Endothelial cell of umbilical vein (primary cell): ENCODE results near the gene LMTK2. TPM values are rescaled to one million over a fixed set of nuclear protein-coding genes. Genes with fewer than 3 reads are reported as not detected.

Experiments
- BruUV-seq: library from RNA; stranded (reverse); fragments of 400-500 nt; replicated peaks from 2 replicates; lab custom pipeline; 2021; lab: Mats Ljungman, UMichigan
- CTCF ChIA-PET: fragments of 300-600, 350-600 bp; sonication (Branson Sonifier 250); formaldehyde crosslinking; loops from one replicate; lab custom pipeline; 2021; ENCODE audit warnings: antibody characterized with exemption, inconsistent platforms; lab: Charles Lee
- POLR2A ChIA-PET: fragments of 300-600, 350-600 bp; sonication (Branson Sonifier 250); formaldehyde crosslinking; loops from one replicate; lab custom pipeline; 2021; ENCODE audit warnings: antibody characterized with exemption, inconsistent platforms; lab: Charles Lee
- DNase-seq: peaks from one replicate; pipeline ENCODE4 v3.0.0-alpha.2; 2011; ENCODE audit warnings: low read depth, low spot score
- FAIRE-seq: peaks from 2 replicates; lab custom pipeline; 2011; peaks lifted over from hg19 to GRCh38; lab: Jason Lieb, UNC
- H2AFZ ChIP-seq: 2 replicates; pipeline ENCODE4 v1.6.0; 2012; ENCODE audit warnings: low read depth, low read length, control low read depth, inconsistent platforms
- H3K27ac ChIP-seq: 2 replicates; pipeline ENCODE4 v1.5.1; 2011; ENCODE audit warnings: low read depth, mild to moderate bottlenecking, control low read depth, low read length, moderate library complexity; ENCODE audit not compliant: insufficient read depth
- H3K27me3 ChIP-seq, 2 experiments: 2 replicates each; pipeline versions ENCODE4 v1.6.0 to v1.6.1; 2011; ENCODE audit warnings: low read length in 2 of 2, mixed read lengths in 1 of 2; ENCODE audit not compliant: control insufficient read depth in 2 of 2, insufficient read depth in 2 of 2
- H3K36me3 ChIP-seq, 2 experiments: 2 replicates in 1 of 2; 3 replicates in 1 of 2; pipeline ENCODE4 v1.5.1; 2011; ENCODE audit warnings: low read length in 2 of 2, mild to moderate bottlenecking in 1 of 2, moderate library complexity in 1 of 2; ENCODE audit not compliant: control insufficient read depth in 2 of 2, insufficient read depth in 2 of 2; ENCODE audit errors: extremely low read depth in 1 of 2
- H3K4me1 ChIP-seq: 3 replicates; pipeline ENCODE4 v1.5.1; 2011; ENCODE audit warnings: mild to moderate bottlenecking, low read length; ENCODE audit not compliant: control insufficient read depth, insufficient read depth; ENCODE audit errors: extremely low read depth
- H3K4me2 ChIP-seq: 2 replicates; pipeline ENCODE4 v1.6.1; 2011; ENCODE audit warnings: low read length, control low read depth, mixed read lengths; ENCODE audit not compliant: insufficient read depth
- H3K4me3 ChIP-seq, 3 experiments: fragments of 200-600 bp in 1 of 3; sonication (generic), shearing (Covaris generic) in 1 of 3; replicated peaks in 1 of 3; 2 replicates each; pipeline ENCODE4 v1.5.1; 2011 to 2016; ENCODE audit warnings: control low read depth in 3 of 3, low read length in 3 of 3, mild to moderate bottlenecking in 2 of 3, inconsistent platforms in 1 of 3, low read depth in 1 of 3, moderate library complexity in 1 of 3; ENCODE audit not compliant: insufficient read depth in 1 of 3
- H3K79me2 ChIP-seq: 2 replicates; pipeline ENCODE4 v1.6.0; 2012; ENCODE audit warnings: low read length, inconsistent platforms; ENCODE audit not compliant: control insufficient read depth, insufficient read depth
- H3K9ac ChIP-seq: replicated peaks from 2 replicates; pipeline ENCODE3; 2011; ENCODE audit warnings: low read length, control low read depth; ENCODE audit not compliant: insufficient read depth; ENCODE audit errors: extremely low read depth
- H3K9me1 ChIP-seq: replicated peaks from 3 replicates; pipeline ENCODE4 v1.6.0; 2011; ENCODE audit warnings: mild to moderate bottlenecking, low read length; ENCODE audit not compliant: control insufficient read depth, insufficient read depth; ENCODE audit errors: extremely low read depth
- H3K9me3 ChIP-seq: replicated peaks from 2 replicates; pipeline ENCODE4 v1.5.1; 2012; ENCODE audit warnings: low read length, inconsistent platforms; ENCODE audit not compliant: control insufficient read depth, insufficient read depth
- H4K20me1 ChIP-seq: replicated peaks from 2 replicates; pipeline ENCODE3; 2011; ENCODE audit warnings: mild to moderate bottlenecking, low read length; ENCODE audit not compliant: control insufficient read depth, insufficient read depth; ENCODE audit errors: extremely low read depth
- CTCF ChIP-seq, 2 donors: IDR thresholded peaks; 1 replicate in 1 of 2; 2 replicates in 1 of 2; pipeline ENCODE4 v1.5.1; 2011; ENCODE audit warnings: low read length in 2 of 2, mild to moderate bottlenecking in 2 of 2, moderate library complexity in 2 of 2, control low read depth in 1 of 2, inconsistent platforms in 1 of 2, low read depth in 1 of 2; ENCODE audit not compliant: insufficient read depth in 1 of 2; ENCODE audit errors: extremely low read depth in 1 of 2
- EZH2 ChIP-seq: IDR thresholded peaks from 2 replicates; pipeline ENCODE4 v1.6.1; 2012; ENCODE audit warnings: borderline replicate concordance, low read depth, mild to moderate bottlenecking, moderate library complexity, low read length, inconsistent platforms; ENCODE audit not compliant: severe bottlenecking
- FOS ChIP-seq: IDR thresholded peaks from 2 replicates; pipeline ENCODE4 v1.6.1; 2011; ENCODE audit warnings: mild to moderate bottlenecking, low read length, moderate library complexity, borderline replicate concordance; ENCODE audit not compliant: insufficient read depth
- GATA2 ChIP-seq: IDR thresholded peaks from 2 replicates; pipeline ENCODE4 v1.7.0; 2011; ENCODE audit warnings: low read depth, mild to moderate bottlenecking, moderate library complexity, mixed read lengths, low read length; ENCODE audit not compliant: insufficient read length, insufficient read depth
- JUN ChIP-seq: IDR thresholded peaks from 2 replicates; pipeline ENCODE4 v1.6.1; 2011; ENCODE audit warnings: borderline replicate concordance, low read depth; ENCODE audit not compliant: insufficient read length, insufficient read depth
- MAX ChIP-seq: IDR thresholded peaks from 2 replicates; pipeline ENCODE4 v1.6.1; 2011; ENCODE audit not compliant: insufficient read depth, insufficient read length
- MYC ChIP-seq: IDR thresholded peaks from one replicate; pipeline ENCODE4 v1.6.1; 2011; ENCODE audit warnings: mild to moderate bottlenecking, low read depth, low read length
- POLR2A ChIP-seq: IDR thresholded peaks from 2 replicates; pipeline ENCODE4 v1.6.1; 2012; ENCODE audit warnings: low read depth, mild to moderate bottlenecking, control low read depth, low read length
- POLR2AphosphoS5 ChIP-seq: IDR thresholded peaks from 2 replicates; pipeline ENCODE4 v1.6.1; 2012; ENCODE audit warnings: low read depth, mild to moderate bottlenecking, control low read depth, low read length, moderate library complexity; ENCODE audit not compliant: insufficient read depth
- dilution Hi-C: fragments of 300-500 bp; cut with MboI; formaldehyde crosslinking; loops from one replicate; pipeline ENCODE4 v1.15.0; 2019; ENCODE audit warnings: low sequenced_read_pairs; ENCODE audit not compliant: extremely low pct_ligation_motif_present
- intact Hi-C: fragments of 100-400 bp; cut with micrococcal nuclease; formaldehyde crosslinking; loops from one replicate; pipeline ENCODE4 v1.10.0; 2022
- polyA plus RNA-seq, 4 experiments: library from polyadenylated mRNA; depleted of rRNA in 3 of 4; stranded (reverse) in 3 of 4; unstranded in 1 of 4; fragments of >200 nt; gene quantifications; 2 replicates each; pipeline versions ENCODE4 v1.2.1 to v1.2.3, GENCODE V29; 2011 to 2012; ENCODE audit warnings: missing spikeins in 1 of 4
- total RNA-seq: library from RNA; stranded (reverse); gene quantifications from 2 replicates; pipeline ENCODE4 v1.2.3, GENCODE V29; 2021

LMTK2 gene
- total and polyA plus RNA-seq, 2 donors (not counting 3 experiments of a cell fraction or from before 2014, with no cell fraction given): 5.9 to 13.8 TPM

GRCh38 chr7:98090116-98090515, 16.5 kb upstream of the LMTK2 start:
- FAIRE-seq: no peak
- DNase-seq: no peak
- no peaks in the 10 kb centered on the region for H3K9me3 ChIP-seq
- H3K79me2 ChIP-seq: no peaks in the 10 kb centered on the region
- H3K4me1 ChIP-seq: no peaks in the 10 kb centered on the region
- dilution Hi-C loops (no loop called here), intact Hi-C loops (no loop called here)
- TF ChIP-seq FOS (no peak), CTCF (IDR thresholded peaks at IDR 0.05; ENCODE audit: extremely low read depth in 1 of 2, insufficient read depth in 1 of 2, low read depth in 1 of 2, low read length in 2 of 2) (no peak), MAX (no peak), JUN (no peak), GATA2 (no peak), EZH2 (no peak), POLR2AphosphoS5 (no peak), POLR2A (no peak), MYC (no peak)
- H3K9me1 ChIP-seq: no peaks in the 10 kb centered on the region
- H3K36me3 ChIP-seq: no peaks in the 10 kb centered on the region
- no peak overlapping the region for H3K9ac ChIP-seq
- H2AFZ ChIP-seq: no peak overlapping the region
- no peak overlapping the region for H3K4me2 ChIP-seq
- BruUV-seq: no TSS peak
- POLR2A ChIA-PET: interaction anchor here (0.7 kb wide), 1 partner anchor 120 kb away, joined by 6 read pairs; no protein-coding TSS in a partner anchor
- peaks cover 0 to 3% of the 10 kb centered on the region in 2 experiments for H3K27me3 ChIP-seq
- no peak overlapping the region for H3K27ac ChIP-seq
- H4K20me1 ChIP-seq: no peaks in the 10 kb centered on the region
- CTCF ChIA-PET: no interaction called here
- H3K4me3 ChIP-seq: no peak overlapping the region
